Esophagus squamous epithelium (tissue), 5 donors: ENCODE results near the gene CCND2. TPM values are rescaled to one million over a fixed set of nuclear protein-coding genes. Genes with fewer than 3 reads are reported as not detected.

Experiments
- DNase-seq: peaks from one replicate; lab custom pipeline; 2025; lab: John Stamatoyannopoulos, UW
- H3K27ac ChIP-seq, 4 donors: fragments of 200-600 bp; sonication (generic); one replicate each; pipeline ENCODE4 v1.5.1; 2016 to 2019; ENCODE audit warnings: mild to moderate bottlenecking in 1 of 4
- H3K27me3 ChIP-seq, 4 donors: fragments of 200-600 bp; sonication (generic); 1 replicate in 3 of 4; 2 replicates in 1 of 4; pipeline versions ENCODE4 v1.5.1 to v1.6.0; 2017 to 2021; ENCODE audit warnings: antibody characterized with exemption in 1 of 4
- H3K36me3 ChIP-seq, 3 donors: fragments of 200-600 bp; sonication (generic); one replicate each; pipeline ENCODE4 v1.5.1; 2016 to 2019
- H3K4me1 ChIP-seq, 3 donors: fragments of 200-600 bp; sonication (generic); one replicate each; pipeline ENCODE4 v1.5.1; 2017 to 2019
- H3K4me3 ChIP-seq, 4 donors: fragments of 200-600 bp; sonication (generic); 1 replicate in 3 of 4; 2 replicates in 1 of 4; pipeline ENCODE4 v1.5.1; 2016 to 2019; ENCODE audit warnings: mild to moderate bottlenecking in 2 of 4, moderate library complexity in 1 of 4
- H3K9me3 ChIP-seq, 3 donors: fragments of 200-600 bp; sonication (generic); one replicate each; pipeline ENCODE4 v1.5.1; 2016 to 2019
- CTCF ChIP-seq, 6 experiments: fragments of 450-650 bp in 4 of 6; fragments of 200-600 bp in 2 of 6; sonication (generic) in 2 of 6; IDR thresholded peaks; one replicate each; pipeline ENCODE4 v1.5.1; 2016 to 2019; ENCODE audit warnings: antibody characterized with exemption in 6 of 6, mild to moderate bottlenecking in 4 of 6, moderate library complexity in 4 of 6
- POLR2A ChIP-seq, 4 donors: fragments of 450-650 bp; IDR thresholded peaks; one replicate each; pipeline ENCODE4 v1.6.1; 2017; ENCODE audit warnings: antibody characterized with exemption in 4 of 4, mild to moderate bottlenecking in 4 of 4, moderate library complexity in 3 of 4
- WGBS, 2 donors: methylation state at CpG; one replicate each; pipeline ENCODE4 v1.1.5; 2018; 5-methylcytosine and 5-hydroxymethylcytosine counted together
- intact Hi-C: fragments of 100-400 bp; cut with DNase I; formaldehyde crosslinking; loops from one replicate; pipeline ENCODE4 v1.15.0; 2022
- total RNA-seq, 4 donors: library from RNA; depleted of rRNA; stranded (reverse); fragments of >200 nt; gene quantifications; one replicate each; pipeline ENCODE4 v1.1.0, GENCODE V29; 2016
- donor health status: DM: yes; HTN: yes; CAD: no.

CCND2 gene
- total RNA-seq, 4 donors from 2014 or later = 13.9 to 49.8 (median 35.9) TPM

GRCh38 chr12:4269279-4269991 is 4.1 kb upstream of the CCND2 start:
- peak in 4 of 6 experiments; percentile 12 to 41 (median 20) for TF ChIP-seq CTCF (IDR thresholded peaks at IDR 0.05)
- peak in 2 of 4 donors; percentile 68 to 81 for TF ChIP-seq POLR2A (IDR thresholded peaks at IDR 0.05)
- 0% methylated on average over 22 to 27 of the region's 73 CpGs for WGBS, 2 donors
- Histone ChIP-seq H3K9me3 (no peaks in the 10 kb centered on the region), H3K36me3 (no peaks in the 10 kb centered on the region), H3K27ac (peak overlapping the region; percentile 75 to 97 (median 94)), H3K27me3 (peaks cover 0 to 98% (median 0%) of the 10 kb centered on the region in 4 donors), H3K4me3 (peak overlapping the region; percentile 33 to 94 (median 84)), H3K4me1 (peaks cover 29 to 64% (median 41%) of the 10 kb centered on the region in 3 donors)
- intact Hi-C loops = no loop called here
- no peak for DNase-seq

- peak overlapping the region; percentile 33 to 94 (median 84) for H3K4me3 ChIP-seq
- no peak for DNase-seq
- H3K9me3 ChIP-seq = no peaks in the 10 kb centered on the region
- H3K27ac ChIP-seq = peak overlapping the region; percentile 79 to 97 (median 94)
- TF ChIP-seq CTCF (IDR thresholded peaks at IDR 0.05) (no peak), POLR2A (IDR thresholded peaks at IDR 0.05) (no peak)
- H3K36me3 ChIP-seq = no peaks in the 10 kb centered on the region
- intact Hi-C loops = no loop called here
- peaks cover 29 to 72% (median 41%) of the 10 kb centered on the region in 3 donors for H3K4me1 ChIP-seq
- peaks cover 0 to 98% (median 0%) of the 10 kb centered on the region in 4 donors for H3K27me3 ChIP-seq
- WGBS, 2 donors = 9% methylated on average over 20 to 23 of the region's 39 CpGs
Observed at GRCh38 chr12:4270016-4270830, 3.3 kb upstream of the CCND2 start.

GRCh38 chr12:4270831-4271716 is 2.5 kb upstream of the CCND2 start:
- H3K4me1 ChIP-seq = peaks cover 31 to 79% (median 46%) of the 10 kb centered on the region in 3 donors
- H3K4me3 ChIP-seq = peak overlapping the region; percentile 33 to 94 (median 84)
- H3K27me3 ChIP-seq = peaks cover 0 to 97% (median 0%) of the 10 kb centered on the region in 4 donors
- H3K36me3 ChIP-seq = no peaks in the 10 kb centered on the region
- 0 to 1% methylated on average over 27 to 28 of the region's 52 CpGs for WGBS, 2 donors
- DNase-seq = no peak
- intact Hi-C loops = no loop called here
- H3K27ac ChIP-seq = peak overlapping the region; percentile 79 to 97 (median 94)
- TF ChIP-seq POLR2A (IDR thresholded peaks at IDR 0.05) (peak in 1 of 4 donors; percentile 54), CTCF (IDR thresholded peaks at IDR 0.05) (peak in 1 of 6 experiments; percentile 4)
- H3K9me3 ChIP-seq = no peaks in the 10 kb centered on the region

GRCh38 chr12:4271717-4272423 is 1.7 kb upstream of the CCND2 start:
- Histone ChIP-seq H3K4me1 (peaks cover 39 to 87% (median 46%) of the 10 kb centered on the region in 3 donors), H3K9me3 (no peaks in the 10 kb centered on the region), H3K36me3 (no peaks in the 10 kb centered on the region), H3K27me3 (peaks cover 0 to 97% (median 0%) of the 10 kb centered on the region in 4 donors), H3K27ac (peak overlapping the region; percentile 82 to 97 (median 94)), H3K4me3 (peak overlapping the region; percentile 33 to 94 (median 84))
- WGBS, 2 donors = 0 to 1% methylated on average over 18 to 26 of the region's 43 CpGs
- intact Hi-C loops = no loop called here
- DNase-seq = peak; percentile 67
- peak in 3 of 4 donors; percentile 37 to 70 (median 46) for TF ChIP-seq POLR2A (IDR thresholded peaks at IDR 0.05)
- TF ChIP-seq CTCF (IDR thresholded peaks at IDR 0.05) = no peak
